Dendritic cell treated with granulocyte-macrophage colony-stimulating factor and Interleukin-4, amounts not matched to agents 40 ng/mL and 50 ng/mL, for 4 days (primary cell): ENCODE measurements around the gene LENEP.

Experiments used
- H3K27ac Mint-ChIP-seq: one replicate; pipeline ENCODE4 v1.8.0; 2022; ENCODE audit warnings: mild to moderate bottlenecking, mixed read lengths
- H3K27me3 Mint-ChIP-seq: one replicate; pipeline ENCODE4 v1.8.0; 2022; ENCODE audit warnings: mild to moderate bottlenecking, mixed read lengths
- H3K36me3 Mint-ChIP-seq: one replicate; pipeline ENCODE4 v1.8.0; 2022; ENCODE audit warnings: low read depth, mixed read lengths
- H3K4me1 Mint-ChIP-seq: one replicate; pipeline ENCODE4 v1.8.0; 2022; ENCODE audit warnings: low read depth, mixed read lengths
- H3K4me3 Mint-ChIP-seq: one replicate; pipeline ENCODE4 v1.8.0; 2022; ENCODE audit warnings: mild to moderate bottlenecking, moderate library complexity, mixed read lengths
- H3K9me3 Mint-ChIP-seq: one replicate; pipeline ENCODE4 v1.8.0; 2022; ENCODE audit warnings: mixed read lengths
- intact Hi-C: fragments of 100-400 bp; cut with micrococcal nuclease; formaldehyde crosslinking; loops from one replicate; pipeline ENCODE4 v1.15.0; 2022

LENEP gene

GRCh38 chr1:154955718-154956543 lies 37.5 kb upstream of the LENEP start, which contains the start of gene PBXIP1:
TSS of gene PBXIP1 (minus strand) at chr1:154956099. CDS start at chr1:154953721, 2,378 bp downstream.
- H3K4me1 Mint-ChIP-seq, result peaks cover 85% of the 10 kb centered on the region
- intact Hi-C loops, result no loop called here
- peak within 1 kb of the TSS; percentile 92 for H3K27ac Mint-ChIP-seq
- H3K36me3 Mint-ChIP-seq, result peaks cover 54% of the 10 kb centered on the region
- no peaks in the 10 kb centered on the region for H3K9me3 Mint-ChIP-seq
- H3K4me3 Mint-ChIP-seq, result peak within 1 kb of the TSS; percentile 96
- no peaks in the 10 kb centered on the region for H3K27me3 Mint-ChIP-seq

DNA sequence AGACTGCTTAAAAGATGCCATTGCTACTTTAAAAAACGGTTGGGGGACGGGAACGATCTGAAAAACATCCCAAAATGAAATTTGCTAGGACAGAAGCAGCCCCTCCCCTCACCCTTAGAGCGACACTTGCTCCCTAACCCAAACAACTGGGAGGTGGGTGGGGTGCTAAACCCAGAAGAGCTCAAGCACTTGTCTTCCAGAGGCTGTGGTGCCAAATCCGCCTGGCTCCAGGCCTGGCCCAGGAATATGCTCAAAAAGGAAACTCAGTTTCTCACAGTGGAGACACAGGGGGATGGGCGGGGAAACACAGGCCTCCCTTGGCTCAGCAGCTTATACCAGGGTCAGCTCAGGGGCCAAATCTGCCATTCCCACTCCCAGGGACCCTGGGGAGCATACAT lies 36.8 kb upstream of the LENEP start:
- intact Hi-C loops, result no loop called here
- Mint-ChIP-seq H3K27me3 (no peaks in the 10 kb centered on the region), H3K4me1 (peaks cover 86% of the 10 kb centered on the region), H3K27ac (peak overlapping the region; percentile 92), H3K9me3 (no peaks in the 10 kb centered on the region), H3K36me3 (peaks cover 48% of the 10 kb centered on the region), H3K4me3 (peak overlapping the region; percentile 96)

DNA sequence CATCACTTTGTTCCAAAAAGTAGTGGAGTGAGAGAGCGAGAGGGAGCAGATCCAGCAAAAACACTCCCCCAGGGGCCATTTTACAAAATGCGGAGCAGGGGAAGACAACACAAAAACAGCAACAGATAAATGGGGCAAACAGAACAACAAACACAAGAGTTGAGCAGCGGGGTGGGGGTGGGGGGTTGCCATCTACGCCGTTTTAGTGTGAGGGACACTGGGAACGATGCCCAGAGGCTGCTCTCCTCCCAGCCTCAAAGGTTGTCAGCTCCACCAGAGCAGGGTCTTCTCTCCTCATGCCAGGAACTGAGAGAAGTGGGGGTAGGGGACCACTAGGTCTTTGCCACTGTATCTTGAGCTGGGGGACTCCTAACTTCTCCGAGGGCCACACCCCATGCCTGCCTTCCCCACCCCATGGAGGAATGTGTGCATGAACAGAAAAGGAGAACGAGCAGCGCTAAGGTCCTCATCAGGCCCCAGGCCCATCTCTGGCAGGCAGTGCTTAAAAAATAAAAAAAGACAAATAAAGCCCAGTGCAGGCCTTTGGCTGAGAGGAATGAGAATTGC lies 36.2 kb upstream of the LENEP start:
- Mint-ChIP-seq H3K27me3 (no peaks in the 10 kb centered on the region), H3K36me3 (peaks cover 44% of the 10 kb centered on the region), H3K27ac (no peak overlapping the region), H3K4me1 (peaks cover 81% of the 10 kb centered on the region), H3K4me3 (no peak overlapping the region), H3K9me3 (no peaks in the 10 kb centered on the region)
- intact Hi-C loops, result no loop called here

GRCh38 chr1:154958036-154958435 lies 35.4 kb upstream of the LENEP start:
- peaks cover 44% of the 10 kb centered on the region for H3K36me3 Mint-ChIP-seq
- H3K4me1 Mint-ChIP-seq, result peaks cover 81% of the 10 kb centered on the region
- no peak overlapping the region for H3K4me3 Mint-ChIP-seq
- H3K27me3 Mint-ChIP-seq, result no peaks in the 10 kb centered on the region
- no peak overlapping the region for H3K27ac Mint-ChIP-seq
- H3K9me3 Mint-ChIP-seq, result no peaks in the 10 kb centered on the region
- intact Hi-C loops, result no loop called here

GRCh38 chr1:154958681-154959425 lies 34.5 kb upstream of the LENEP start:
- Mint-ChIP-seq H3K27ac (no peak overlapping the region), H3K36me3 (peaks cover 48% of the 10 kb centered on the region), H3K27me3 (no peaks in the 10 kb centered on the region), H3K4me3 (no peak overlapping the region), H3K9me3 (no peaks in the 10 kb centered on the region), H3K4me1 (peaks cover 80% of the 10 kb centered on the region)
- intact Hi-C loops, result no loop called here

GRCh38 chr1:154959426-154959780 lies 34.0 kb upstream of the LENEP start:
- Mint-ChIP-seq H3K27me3 (no peaks in the 10 kb centered on the region), H3K9me3 (no peaks in the 10 kb centered on the region), H3K36me3 (peaks cover 54% of the 10 kb centered on the region), H3K27ac (no peak overlapping the region), H3K4me3 (no peak overlapping the region), H3K4me1 (peaks cover 77% of the 10 kb centered on the region)
- intact Hi-C loops, result no loop called here

GRCh38 chr1:154960446-154961136 lies 32.8 kb upstream of the LENEP start:
- intact Hi-C loops, result loop anchor here (5.0 to 10.0 kb wide), 2 partner anchors 37 to 124 kb away; no protein-coding TSS in a partner anchor
- Mint-ChIP-seq H3K4me1 (peaks cover 71% of the 10 kb centered on the region), H3K27ac (peak overlapping the region; percentile 90), H3K9me3 (no peaks in the 10 kb centered on the region), H3K36me3 (peaks cover 65% of the 10 kb centered on the region), H3K27me3 (no peaks in the 10 kb centered on the region), H3K4me3 (peak overlapping the region; percentile 87)

DNA sequence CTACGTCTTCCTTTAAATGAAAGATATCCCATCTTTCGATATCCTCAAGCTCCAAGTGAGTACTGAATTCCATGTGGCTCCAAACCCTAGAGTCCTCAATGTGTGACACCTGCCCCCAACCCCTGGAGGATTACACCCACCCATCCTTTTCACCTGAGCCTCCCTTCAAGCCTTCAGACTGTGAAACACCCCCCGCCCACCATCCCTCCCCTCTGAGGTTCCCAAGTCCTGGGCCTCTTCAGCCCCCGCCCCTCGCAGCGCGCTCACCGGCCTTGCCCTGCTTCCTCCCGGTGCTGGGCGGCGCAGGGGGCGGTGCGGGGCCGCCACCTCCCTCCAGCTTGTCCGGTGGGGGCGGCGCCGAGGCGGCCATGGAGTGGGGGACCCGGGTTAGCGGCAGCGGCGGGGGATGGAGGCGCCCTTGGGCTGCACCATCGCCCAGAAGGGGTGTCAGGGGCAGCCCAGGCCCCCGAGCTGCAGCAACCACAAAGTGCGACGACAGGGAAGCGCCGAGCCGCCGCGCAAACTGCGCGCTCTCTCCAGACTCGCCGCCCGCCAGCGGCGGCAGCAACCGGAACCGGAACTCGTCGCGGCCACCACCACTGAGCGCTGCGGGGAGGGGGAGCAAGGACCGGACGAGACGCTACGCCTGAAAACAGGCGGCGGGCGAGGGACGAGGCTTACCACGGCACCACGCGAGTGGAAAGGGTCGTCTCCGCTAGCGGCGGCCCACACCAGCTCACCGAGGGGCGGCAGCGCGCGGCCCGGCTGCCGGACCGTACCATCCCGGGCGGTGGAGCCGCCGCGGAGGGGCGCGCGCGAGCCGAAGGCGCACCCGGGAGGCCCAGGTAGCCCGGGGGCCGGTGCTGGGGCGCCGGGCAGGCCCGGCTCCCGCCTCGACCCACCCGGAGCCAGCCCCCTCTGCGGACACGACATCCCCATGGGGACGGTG lies 31.9 kb upstream of the LENEP start, which contains the start of gene PYGO2:
TSS of gene PYGO2 (minus strand) at position 576 of the 949 bp plus-strand sequence. CDS start at position 370, 206 bp downstream.
- Mint-ChIP-seq H3K9me3 (no peaks in the 10 kb centered on the region), H3K27me3 (no peaks in the 10 kb centered on the region), H3K4me1 (peaks cover 63% of the 10 kb centered on the region), H3K36me3 (peaks cover 68% of the 10 kb centered on the region), H3K4me3 (peak within 1 kb of the TSS; percentile 87), H3K27ac (peak within 1 kb of the TSS; percentile 90)
- intact Hi-C loops, result loop anchor here (5.0 to 10.0 kb wide), 2 partner anchors 36 to 123 kb away; no protein-coding TSS in a partner anchor

GRCh38 chr1:154962156-154962749 lies 31.1 kb upstream of the LENEP start:
- intact Hi-C loops, result loop anchor here (5.0 to 10.0 kb wide), 2 partner anchors 35 to 123 kb away; no protein-coding TSS in a partner anchor
- Mint-ChIP-seq H3K27me3 (no peaks in the 10 kb centered on the region), H3K27ac (peak overlapping the region; percentile 90), H3K36me3 (peaks cover 76% of the 10 kb centered on the region), H3K4me3 (peak overlapping the region; percentile 87), H3K4me1 (peaks cover 55% of the 10 kb centered on the region), H3K9me3 (no peaks in the 10 kb centered on the region)

- intact Hi-C loops, result loop anchor here (5.0 to 10.0 kb wide), 2 partner anchors 34 to 122 kb away; no protein-coding TSS in a partner anchor
- H3K4me3 Mint-ChIP-seq, result no peak overlapping the region
- peaks cover 82% of the 10 kb centered on the region for H3K36me3 Mint-ChIP-seq
- H3K9me3 Mint-ChIP-seq, result no peaks in the 10 kb centered on the region
- H3K4me1 Mint-ChIP-seq, result peaks cover 54% of the 10 kb centered on the region
- H3K27ac Mint-ChIP-seq, result peak overlapping the region; percentile 15
- H3K27me3 Mint-ChIP-seq, result no peaks in the 10 kb centered on the region
These were observed 30.5 kb upstream of the LENEP start for GRCh38 chr1:154962795-154963330.

- Mint-ChIP-seq H3K4me1 (peaks cover 49% of the 10 kb centered on the region), H3K36me3 (peaks cover 83% of the 10 kb centered on the region), H3K27me3 (no peaks in the 10 kb centered on the region), H3K27ac (peak overlapping the region; percentile 15), H3K9me3 (no peaks in the 10 kb centered on the region), H3K4me3 (no peak overlapping the region)
- intact Hi-C loops, result loop anchor here (5.0 to 10.0 kb wide), 2 partner anchors 34 to 121 kb away; no protein-coding TSS in a partner anchor
These were observed 29.7 kb upstream of the LENEP start for GRCh38 chr1:154963643-154964042.

GRCh38 chr1:154964359-154964758 lies 29.0 kb upstream of the LENEP start:
- Mint-ChIP-seq H3K27me3 (no peaks in the 10 kb centered on the region), H3K4me1 (peaks cover 45% of the 10 kb centered on the region), H3K4me3 (no peak overlapping the region), H3K36me3 (peaks cover 83% of the 10 kb centered on the region), H3K9me3 (no peaks in the 10 kb centered on the region), H3K27ac (no peak overlapping the region)
- intact Hi-C loops, result loop anchor here (5.0 to 10.0 kb wide), 2 partner anchors 33 to 120 kb away; no protein-coding TSS in a partner anchor
